HG03457 (cell line): Measurements from ENCODE around the gene LENEP.

ENCODE experiments used
- ATAC-seq: cut with Tn5 transposase; IDR thresholded peaks from one replicate; pipeline ENCODE4 v1.9.1; 2021; ENCODE audit warnings: moderate number of reproducible peaks; ENCODE audit not compliant: unreplicated experiment

Gene LENEP

DNA sequence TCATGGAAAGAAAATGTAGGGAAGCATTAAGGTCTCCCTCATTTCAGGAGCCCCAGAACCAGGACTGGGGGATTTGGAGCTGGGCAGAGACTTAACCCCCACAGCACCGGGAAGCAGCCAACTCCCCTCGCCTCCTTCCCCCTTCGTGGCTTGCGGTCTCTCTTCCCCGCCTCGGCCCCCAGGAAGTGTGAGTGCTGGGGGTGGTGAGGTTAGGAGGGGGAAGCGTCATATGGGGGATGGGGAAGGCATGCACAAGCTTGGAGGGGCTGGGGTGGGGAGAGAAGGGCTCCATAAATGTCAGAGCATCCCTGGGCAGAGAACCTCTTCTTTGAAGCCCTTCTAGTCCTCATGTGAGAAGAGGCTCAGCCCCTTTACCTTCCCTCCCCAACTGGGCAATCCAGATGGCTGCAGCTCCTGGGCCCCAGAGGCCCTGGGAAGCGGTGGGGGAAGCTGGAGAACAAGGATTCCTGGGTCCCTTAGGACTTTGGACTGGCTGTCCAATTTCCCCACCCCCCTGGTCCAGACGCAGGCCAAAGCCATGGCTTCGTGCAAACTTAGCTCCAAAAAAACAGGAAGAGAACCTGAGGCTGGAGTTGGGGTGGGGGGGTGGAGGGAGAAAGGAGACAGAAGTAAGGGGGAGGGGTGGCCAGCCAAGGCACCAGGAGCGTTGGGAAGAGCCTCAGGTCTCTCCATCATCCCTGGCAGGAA lies 17.0 kb downstream of the LENEP start:
- no peak for ATAC-seq

DNA sequence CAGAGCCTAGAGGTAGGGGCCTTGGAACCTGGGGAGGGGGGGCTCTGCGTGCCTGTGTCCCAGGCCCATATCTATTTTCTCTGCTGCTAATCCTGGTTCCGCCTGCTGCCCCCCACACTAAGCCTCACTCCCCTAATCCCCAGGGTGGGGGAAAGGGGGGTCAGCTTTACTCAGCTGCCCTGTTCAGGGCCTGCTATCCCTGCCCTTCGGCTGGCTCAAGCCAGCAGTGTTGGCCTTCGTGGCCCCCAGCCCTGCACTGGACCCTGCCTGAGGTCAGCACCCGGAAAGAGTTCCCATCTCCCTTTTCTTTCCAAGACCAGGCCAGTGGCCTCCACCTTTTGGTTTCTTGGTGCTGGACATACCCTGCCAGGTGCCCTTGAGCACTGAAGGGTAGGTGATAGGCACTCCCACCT lies 17.6 kb downstream of the LENEP start:
- ATAC-seq: no peak

DNA sequence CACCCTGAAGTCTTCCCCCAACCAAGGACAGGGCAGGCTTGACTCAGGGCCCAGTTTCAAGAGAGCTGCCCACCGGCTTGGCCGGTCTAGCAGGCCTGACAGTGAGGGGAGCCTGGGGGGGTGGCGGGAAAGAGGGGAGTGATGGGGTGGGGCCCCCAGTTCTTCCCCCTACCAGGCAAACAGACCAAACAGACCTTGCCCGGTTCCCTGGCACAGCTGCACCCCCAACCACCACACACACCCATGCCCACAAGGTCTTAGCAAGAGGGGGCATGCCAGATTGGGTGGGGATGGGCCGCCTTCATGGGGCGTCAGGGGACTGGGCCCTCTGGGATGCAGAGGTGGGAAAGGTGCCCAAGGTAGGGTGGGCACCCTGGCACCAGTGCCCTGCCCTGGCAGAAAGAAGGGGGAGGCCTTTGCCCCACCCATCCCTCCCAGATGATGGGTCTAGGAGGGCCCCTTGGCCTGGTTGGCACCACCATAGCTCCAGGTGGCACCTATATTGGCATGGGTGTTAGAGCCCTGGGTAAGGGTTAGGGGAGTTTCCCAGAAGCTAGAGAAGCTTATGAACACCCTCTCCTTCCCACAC lies 18.1 kb downstream of the LENEP start:
- ATAC-seq: no peak

DNA sequence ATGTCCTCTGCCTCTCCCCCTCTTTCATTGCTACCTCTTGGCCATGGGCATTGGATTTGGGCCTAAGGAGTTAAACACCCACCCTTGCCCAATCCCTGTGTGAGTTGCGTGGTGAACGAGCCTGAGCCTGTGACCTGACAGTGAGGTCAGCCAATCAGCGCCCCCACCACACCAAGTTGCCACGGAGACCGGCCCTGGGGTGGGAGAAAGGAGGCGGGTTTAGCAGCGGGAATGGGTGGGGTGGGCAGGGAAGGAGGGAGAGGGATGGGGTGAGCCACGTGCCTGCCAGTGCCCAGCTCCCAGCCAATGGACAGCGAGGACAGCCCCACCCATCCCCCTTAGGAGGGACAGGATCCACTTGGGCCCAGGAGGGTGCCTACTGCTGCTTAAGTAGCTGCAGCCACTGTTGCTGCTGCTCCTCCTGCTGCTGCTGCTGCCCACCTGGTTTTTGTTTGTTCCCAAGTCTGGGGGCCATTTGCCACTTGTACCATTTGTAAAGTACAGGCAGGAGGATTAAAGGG lies 18.7 kb downstream of the LENEP start:
- ATAC-seq: no peak

DNA sequence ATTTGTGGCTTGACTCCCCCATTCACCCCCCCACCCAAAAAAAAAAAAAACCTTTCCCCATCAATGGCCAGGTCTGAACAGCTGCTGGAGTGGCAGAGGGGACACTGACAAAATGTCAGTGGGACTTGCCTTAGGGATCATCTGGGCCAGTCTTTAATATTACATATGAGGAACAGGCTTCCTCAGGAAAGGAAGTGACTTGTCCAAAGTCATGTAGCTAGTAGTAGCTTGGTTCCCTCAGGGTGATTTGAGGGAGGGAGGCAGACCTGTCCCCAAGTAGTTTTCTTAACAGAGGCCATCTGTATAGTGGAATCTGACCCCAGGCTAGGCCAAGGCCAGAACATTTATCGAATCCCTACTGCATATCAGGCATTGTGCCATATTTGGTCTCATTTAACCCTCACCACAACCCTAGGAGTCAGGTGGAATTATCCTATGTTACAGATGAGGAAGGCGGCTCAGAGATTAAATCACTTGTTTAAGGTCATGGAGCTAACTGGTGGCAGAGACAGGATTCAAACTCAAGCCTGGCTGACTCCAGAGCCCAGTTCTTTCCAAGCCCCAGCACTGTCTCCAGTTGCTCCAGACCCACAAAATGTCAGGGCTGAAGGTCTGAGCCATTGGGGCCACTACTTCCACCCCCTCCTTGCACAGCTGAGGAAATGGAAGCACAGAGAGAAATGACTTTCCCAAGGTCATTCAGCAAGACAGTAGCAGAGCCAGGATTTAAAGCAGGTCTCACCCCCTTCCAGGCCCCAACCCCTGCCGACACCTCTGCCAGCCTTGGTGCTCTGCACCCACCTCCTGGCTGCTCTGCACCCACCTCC lies 19.6 kb downstream of the LENEP start:
- ATAC-seq: no peak

DNA sequence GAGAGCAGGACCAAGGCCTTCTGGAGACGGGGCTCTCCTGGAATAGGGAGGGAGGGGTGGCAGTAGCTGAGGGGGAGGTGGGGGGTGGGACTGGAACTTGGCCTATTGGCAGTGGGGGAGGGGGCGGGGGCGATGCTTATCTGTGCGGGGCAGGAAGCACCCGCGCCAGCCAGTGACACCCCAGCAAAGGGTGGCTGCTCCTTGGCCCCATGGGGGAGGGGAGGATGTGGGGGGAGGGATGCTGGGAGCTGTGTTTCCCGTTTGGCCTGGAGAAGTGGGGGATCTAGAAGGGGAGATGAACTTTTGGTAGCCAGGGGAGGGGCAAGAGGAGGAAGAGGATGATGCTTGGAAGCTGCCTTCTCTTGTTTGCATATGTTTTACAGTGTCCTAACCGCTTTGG lies 20.2 kb downstream of the LENEP start:
- no peak for ATAC-seq

DNA sequence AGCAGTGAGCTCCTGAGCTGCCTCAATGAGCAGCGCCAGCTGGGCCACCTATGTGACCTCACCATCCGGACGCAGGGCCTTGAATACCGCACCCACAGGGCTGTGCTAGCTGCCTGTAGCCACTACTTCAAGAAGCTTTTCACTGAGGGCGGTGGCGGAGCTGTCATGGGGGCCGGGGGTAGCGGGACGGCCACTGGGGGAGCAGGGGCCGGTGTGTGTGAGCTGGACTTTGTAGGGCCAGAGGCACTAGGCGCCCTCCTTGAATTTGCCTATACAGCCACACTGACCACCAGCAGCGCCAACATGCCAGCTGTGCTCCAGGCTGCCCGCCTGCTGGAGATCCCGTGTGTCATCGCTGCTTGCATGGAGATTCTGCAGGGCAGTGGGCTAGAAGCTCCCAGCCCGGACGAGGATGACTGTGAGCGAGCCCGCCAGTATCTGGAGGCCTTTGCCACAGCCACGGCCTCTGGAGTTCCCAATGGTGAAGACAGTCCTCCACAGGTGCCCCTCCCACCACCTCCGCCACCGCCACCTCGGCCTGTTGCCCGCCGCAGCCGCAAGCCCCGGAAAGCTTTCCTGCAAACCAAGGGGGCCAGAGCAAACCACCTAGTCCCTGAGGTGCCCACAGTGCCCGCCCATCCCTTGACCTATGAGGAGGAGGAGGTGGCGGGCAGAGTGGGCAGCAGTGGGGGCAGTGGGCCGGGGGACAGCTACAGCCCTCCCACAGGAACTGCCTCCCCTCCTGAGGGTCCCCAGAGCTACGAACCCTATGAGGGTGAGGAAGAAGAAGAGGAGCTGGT lies 21.5 kb downstream of the LENEP start:
- ATAC-seq: no peak

DNA sequence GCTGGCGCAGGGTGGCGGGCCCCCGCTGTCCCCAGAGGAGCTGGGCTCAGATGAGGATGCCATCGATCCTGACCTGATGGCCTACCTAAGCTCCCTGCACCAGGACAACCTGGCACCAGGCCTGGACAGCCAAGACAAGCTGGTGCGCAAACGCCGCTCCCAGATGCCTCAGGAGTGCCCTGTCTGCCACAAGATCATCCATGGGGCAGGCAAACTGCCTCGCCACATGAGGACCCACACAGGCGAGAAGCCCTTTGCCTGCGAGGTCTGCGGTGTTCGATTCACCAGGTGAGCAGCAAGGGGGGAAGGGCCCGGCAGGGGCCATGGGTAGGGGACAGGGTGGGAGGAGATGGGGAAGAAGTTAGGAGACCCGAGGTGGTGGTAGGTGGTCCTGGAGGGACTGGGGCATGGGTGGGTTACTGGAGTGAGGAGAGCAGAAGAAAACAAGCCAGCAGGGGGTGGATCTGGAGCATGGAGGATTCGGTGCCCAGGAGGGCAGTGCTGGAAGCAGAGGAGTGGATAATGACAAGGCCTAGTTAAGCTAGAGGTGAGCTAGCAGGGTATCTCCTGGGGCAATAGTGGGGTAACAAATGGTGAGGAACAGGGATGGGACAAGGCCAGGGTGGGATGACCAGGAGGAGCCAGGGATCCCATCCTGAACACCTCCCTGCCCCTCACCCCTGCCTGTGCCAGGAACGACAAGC lies 22.3 kb downstream of the LENEP start:
- ATAC-seq: no peak

DNA sequence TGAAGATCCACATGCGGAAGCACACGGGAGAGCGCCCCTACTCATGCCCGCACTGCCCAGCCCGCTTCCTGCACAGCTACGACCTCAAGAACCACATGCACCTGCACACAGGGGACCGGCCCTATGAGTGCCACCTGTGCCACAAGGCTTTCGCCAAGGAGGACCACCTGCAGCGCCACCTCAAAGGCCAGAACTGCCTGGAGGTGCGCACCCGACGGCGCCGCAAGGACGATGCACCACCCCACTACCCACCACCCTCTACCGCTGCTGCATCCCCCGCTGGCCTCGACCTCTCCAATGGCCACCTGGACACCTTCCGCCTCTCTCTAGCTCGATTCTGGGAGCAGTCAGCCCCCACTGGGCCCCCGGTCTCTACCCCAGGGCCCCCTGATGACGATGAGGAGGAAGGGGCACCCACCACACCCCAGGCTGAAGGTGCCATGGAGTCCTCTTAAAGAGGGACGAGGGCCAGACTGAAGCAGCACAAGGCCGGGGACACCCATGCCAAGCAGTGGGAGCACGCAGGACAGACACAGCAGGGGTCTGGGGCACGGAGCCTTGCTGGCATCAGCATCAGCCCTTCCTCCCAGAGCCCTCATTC lies 22.9 kb downstream of the LENEP start:
- ATAC-seq: no peak

DNA sequence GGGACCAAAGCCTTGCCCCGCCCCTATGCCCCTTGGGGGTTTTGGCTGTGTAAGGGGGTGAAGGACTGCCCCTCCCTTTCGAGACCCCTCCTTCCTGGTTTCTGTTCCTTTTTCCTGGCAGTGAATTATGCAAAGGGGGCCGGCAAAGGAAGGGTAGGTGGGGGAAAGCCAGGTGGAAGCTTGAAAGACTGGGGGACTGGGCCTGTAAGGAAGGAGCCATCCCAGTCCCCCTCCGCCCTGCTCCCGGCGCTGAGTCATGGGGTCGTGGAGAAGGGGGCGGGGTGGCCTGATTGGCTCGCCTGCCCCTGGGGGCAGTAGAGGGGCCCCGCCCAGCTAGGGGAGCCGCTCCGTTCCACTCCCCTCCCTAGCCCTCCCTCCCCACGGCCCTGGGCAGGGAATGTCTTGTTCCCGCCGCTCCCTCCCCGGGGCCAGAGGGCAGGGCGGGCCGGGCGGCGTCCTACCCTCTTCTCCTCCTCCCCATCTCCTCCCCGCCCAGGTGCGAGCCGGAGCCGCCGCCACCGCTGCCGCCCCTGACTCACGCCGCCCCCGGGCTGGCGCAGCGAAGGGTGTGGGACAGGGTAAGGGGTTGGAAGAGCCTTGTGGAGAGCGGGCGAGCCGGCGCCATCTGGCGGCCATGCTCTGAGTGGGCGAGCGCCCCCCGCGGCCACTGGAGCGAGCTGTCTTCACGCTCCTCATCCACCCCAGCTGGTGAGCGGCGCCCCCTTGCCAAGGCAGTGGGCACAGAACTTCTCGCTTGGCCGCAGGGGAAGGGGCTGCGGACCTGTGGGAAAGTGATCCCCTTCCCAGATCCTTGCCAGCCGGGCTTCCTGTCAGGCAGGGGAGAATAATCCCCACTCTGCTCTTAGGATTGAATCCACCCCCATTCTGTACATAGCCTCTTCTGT lies 23.9 kb downstream of the LENEP start:
- ATAC-seq: no peak

DNA sequence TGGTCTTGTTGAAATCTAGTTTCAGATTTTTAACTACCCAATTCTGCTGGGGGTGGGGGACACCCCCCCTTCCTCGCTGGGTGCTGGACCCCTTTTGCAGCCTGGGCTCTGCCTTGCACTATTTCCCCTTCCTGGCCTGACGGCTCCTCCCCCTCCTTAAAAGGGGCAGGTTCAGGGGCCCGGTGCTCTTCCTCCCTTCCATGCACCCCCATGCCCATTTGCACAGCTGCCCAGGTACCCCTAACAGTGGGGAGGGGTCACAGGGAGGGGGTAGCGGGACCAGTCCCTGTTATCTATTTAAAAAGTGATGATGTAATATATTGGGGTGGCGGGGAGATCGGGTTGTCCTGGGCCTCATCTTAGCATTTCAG lies 24.5 kb downstream of the LENEP start:
- ATAC-seq: no peak

DNA sequence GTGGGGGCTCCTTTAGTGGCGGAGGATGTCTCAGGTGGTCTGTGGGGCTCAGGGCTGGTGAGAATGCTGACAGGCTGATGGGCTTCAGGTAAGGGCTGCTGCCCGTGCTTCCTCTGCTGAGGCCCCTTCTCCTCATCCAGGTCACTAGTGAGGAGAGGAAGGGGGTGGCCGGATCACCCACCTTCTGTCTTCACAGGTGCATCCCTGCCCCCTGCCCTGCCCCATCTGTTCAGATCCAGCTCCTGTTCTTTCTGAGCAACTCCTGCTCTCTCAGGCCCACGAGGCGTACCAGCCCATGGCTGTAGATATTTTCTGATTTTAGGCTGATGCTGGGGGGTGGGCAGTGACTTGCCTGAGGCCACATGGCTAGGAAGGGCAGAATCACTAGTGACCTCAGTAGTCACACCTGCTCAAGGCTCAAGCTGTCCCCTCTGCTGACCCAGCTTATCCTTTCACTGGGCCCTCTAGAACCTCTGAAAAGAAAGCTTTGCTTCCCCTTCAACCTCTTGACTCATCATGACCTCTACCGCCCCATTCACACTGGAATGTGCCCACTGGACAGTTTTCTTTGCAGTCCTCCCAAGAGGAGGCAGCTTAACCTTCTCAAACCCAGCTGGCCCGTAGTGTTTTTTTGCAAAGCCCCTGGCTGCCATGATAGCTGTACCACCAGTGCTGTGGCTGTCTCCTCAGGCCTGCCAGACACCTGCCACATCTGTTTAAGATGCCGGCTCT lies 25.4 kb downstream of the LENEP start:
- ATAC-seq: no peak

DNA sequence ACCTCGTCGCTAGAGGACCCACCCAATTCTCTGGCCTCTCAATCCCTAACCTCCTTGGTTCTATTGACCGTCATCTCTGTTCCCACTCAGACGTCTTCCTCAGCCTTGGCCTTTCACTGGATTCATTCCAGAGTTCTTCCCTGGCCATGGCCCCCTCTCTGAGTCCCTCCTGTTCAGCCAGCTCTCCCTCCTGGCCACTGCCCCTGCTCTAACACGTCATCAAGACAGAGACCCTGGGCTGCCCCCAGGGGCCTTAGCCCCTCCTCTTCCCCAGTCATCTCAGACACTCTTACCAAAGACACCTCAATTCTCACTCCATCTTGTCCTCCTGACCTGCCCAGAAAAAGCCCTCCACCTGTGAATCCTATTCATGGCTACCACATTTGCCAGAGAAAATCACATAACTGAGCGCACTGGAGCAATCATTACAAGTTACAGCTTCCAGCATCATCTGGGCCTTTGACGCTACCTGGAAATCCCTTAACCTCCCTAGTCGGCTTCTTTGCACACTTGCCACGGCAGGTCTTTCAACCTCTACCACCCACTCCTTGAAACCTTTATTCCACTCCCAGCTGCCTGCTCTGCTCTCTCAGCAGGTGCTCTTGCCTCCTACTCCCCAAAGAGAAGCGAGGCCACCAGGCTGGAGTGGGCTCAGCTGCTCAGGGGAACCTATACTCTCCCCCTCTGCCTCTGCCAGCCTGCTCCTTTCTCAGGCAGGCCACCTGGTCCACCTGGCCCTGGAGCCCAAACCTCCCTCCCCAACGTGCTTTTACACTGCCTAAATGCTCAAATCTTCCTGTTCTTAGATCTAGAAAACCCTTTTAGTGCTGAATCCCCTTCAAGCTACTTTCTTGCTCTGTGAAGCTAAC lies 26.2 kb downstream of the LENEP start:
- ATAC-seq: no peak

DNA sequence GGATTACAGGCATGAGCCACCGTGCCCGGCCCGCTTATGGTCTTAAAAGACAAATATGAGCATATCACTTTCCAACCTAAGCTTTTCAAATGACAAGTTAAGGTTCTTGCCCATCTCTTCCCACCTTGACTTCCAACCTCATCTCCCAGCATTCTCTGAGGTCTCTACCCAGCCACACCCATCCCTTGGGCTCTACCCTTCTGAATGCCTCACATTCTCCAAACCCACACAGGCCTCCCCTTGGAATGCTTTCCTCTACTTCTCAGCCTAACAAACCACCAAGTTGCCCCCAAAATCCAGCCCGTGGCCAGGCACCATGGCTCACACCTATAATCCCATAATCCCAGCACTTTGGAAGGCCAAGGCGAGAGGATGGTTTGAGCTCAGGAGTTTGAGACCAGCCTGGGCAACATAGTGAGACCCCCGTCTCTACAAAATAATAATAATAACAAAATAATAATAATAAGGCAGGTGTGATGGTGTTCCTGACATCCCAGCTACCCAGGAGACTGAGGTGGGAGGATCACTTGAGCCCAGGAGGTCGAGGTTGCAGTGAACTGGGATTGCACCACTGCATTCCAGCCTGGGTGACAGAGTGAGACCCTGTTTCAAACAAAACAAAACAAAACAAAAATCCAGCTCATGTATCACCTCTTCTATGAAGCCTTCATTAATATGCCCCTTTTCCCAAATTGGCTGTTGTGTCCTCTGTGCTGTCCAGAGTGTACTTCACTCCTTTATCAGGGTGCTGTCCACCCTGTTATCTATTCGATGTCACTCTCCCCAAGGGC lies 28.9 kb downstream of the LENEP start:
- ATAC-seq: no peak

DNA sequence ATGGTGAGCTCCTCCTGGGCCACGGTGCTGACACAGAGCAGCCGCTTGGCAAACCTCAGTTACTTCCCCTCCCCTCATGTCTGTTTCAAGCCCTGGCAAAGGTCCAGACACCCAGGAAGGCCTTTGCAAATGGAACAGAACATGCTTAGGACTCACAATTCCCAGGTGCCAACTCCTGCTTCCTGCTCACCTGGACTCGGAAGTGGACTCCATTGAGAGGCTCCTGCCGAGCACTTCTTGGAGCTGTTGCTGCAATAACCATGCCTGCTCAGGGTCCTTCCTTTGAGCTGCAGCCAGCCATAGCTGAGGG lies 29.5 kb downstream of the LENEP start:
- no peak for ATAC-seq

DNA sequence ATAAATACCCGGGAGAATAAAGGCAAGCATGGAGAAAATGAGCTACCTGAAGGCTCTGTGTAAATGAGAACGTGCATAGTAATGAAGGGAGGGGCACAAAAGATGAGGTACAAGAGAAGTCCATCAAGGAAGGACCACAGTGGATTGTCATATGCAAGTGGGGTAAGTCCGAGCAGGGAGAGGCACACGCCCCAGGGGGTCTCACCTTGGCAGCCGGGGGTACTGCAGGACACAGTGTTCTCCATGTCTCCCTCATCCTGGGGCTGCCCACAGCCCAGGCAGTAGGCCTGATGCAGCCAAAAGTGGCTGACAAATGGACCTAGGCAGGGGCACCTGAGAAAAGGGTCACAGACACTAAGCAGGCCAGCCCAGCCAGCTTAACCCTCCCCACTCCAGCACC lies 30.2 kb downstream of the LENEP start:
- ATAC-seq: no peak

DNA sequence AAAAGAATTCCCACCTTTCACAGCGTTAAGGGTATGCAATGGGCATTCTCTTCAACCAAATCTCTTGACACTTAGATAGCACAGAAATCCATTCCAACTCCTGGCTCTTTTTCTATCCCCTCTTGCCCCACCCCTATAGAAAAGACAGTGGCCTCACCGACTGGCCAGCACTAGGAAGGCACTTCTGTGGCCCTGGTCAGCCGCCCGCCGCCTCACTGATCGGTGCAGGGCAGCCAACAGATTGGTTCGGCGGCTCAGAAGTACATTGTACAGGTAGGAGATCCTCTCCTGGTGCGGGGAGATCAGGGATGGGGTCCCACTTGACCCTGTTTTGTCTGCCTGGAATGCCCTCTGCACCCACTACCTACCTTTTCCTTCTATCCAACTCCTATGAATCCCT lies 30.9 kb downstream of the LENEP start:
- no peak for ATAC-seq
